Naive thymus-derived CD8-positive, alpha-beta T cell (primary cell): Measurements from ENCODE around the gene LRRC74B. TPM values are rescaled to one million over a fixed set of nuclear protein-coding genes. Genes with fewer than 3 reads are reported as not detected.

ENCODE experiments used
- microRNA-seq: library from miRNA; unstranded; fragments of <30 nt; microRNA quantifications from one replicate; pipeline ENCODE4 v1.2.0, GENCODE V29; 2022; ENCODE audit warnings: borderline microRNAs expressed
- polyA plus RNA-seq, 3 donors: library from polyadenylated mRNA; unstranded; fragments of 300-500 nt; fragmentation: Illumina TruSeq; gene quantifications; one replicate each; pipeline ENCODE4 v1.2.3, GENCODE V29; 2021
- total RNA-seq, 8 experiments: library from RNA in 2 of 8; stranded (reverse) in 2 of 8; gene quantifications; one replicate each; pipeline ENCODE4 v1.2.3 and lab custom pipeline; 2021 to 2026

Gene LRRC74B
- total and polyA plus RNA-seq, 5 experiments from 2014 or later: 0.11 TPM; not detected in 4

Small RNAs within 50 kb of the gene (microRNA-seq; reads per million reads assigned to microRNA genes)
- not detected for gene MIR649

Other genes starting within 250 kb of the LRRC74B start
- 100 to 1,000 TPM; 148 to 158 TPM for gene PI4KA, start 187.1 kb upstream of the LRRC74B start, total RNA-seq
- gene PI4KA, start 187.1 kb upstream of the LRRC74B start, polyA plus RNA-seq: 10 to 100 TPM; 34.4 to 69.6 (median 50.0) TPM
- 10 to 100 TPM; 22.5 to 25.1 TPM for gene SNAP29, start 186.9 kb upstream of the LRRC74B start, total RNA-seq
- 10 to 100 TPM; 18.2 to 20.8 (median 18.9) TPM for gene SNAP29, start 186.9 kb upstream of the LRRC74B start, polyA plus RNA-seq
- 10 to 100 TPM; 75.1 to 79.0 TPM for gene CRKL, start 128.5 kb upstream of the LRRC74B start, total RNA-seq
- gene CRKL, start 128.5 kb upstream of the LRRC74B start, polyA plus RNA-seq: 10 to 100 TPM; 39.0 to 53.8 (median 40.1) TPM
- 1 to 10 TPM in 1 of 2 experiments, under 1 TPM in 1; 0.47 to 1.3 TPM for gene AIFM3, start 78.7 kb upstream of the LRRC74B start, total RNA-seq
- gene AIFM3, start 78.7 kb upstream of the LRRC74B start, polyA plus RNA-seq: under 1 TPM; 0.16 to 0.53 (median 0.32) TPM
- gene LZTR1, start 63.6 kb upstream of the LRRC74B start, total RNA-seq: 100 to 1,000 TPM in 1 of 2 experiments, 10 to 100 TPM in 1; 92.9 to 103 TPM
- 10 to 100 TPM in 2 of 3 donors, 1 to 10 TPM in 1; 8.6 to 14.5 (median 12.3) TPM for gene LZTR1, start 63.6 kb upstream of the LRRC74B start, polyA plus RNA-seq
- 10 to 100 TPM; 68.5 to 70.5 TPM for gene THAP7, start 43.8 kb upstream of the LRRC74B start, total RNA-seq
- 10 to 100 TPM; 31.7 to 55.5 (median 41.1) TPM for gene THAP7, start 43.8 kb upstream of the LRRC74B start, polyA plus RNA-seq
- gene P2RX6, start 30.8 kb upstream of the LRRC74B start, total RNA-seq: 1 to 10 TPM; 2.7 to 4.5 TPM
- 1 to 10 TPM in 1 of 3 donors, under 1 TPM in 2; 0.25 to 1.1 (median 0.74) TPM for gene P2RX6, start 30.8 kb upstream of the LRRC74B start, polyA plus RNA-seq
- gene SLC7A4, start 13.4 kb upstream of the LRRC74B start, total RNA-seq: 1 to 10 TPM in 1 of 2 experiments, under 1 TPM in 1; 0.69 to 1.3 TPM
- gene SLC7A4, start 13.4 kb upstream of the LRRC74B start, polyA plus RNA-seq: 1 to 10 TPM in 2 of 3 donors, under 1 TPM in 1; 0.99 to 1.4 (median 1.2) TPM